ENCODE results near the gene ADAP1. TPM values are rescaled to one million over a fixed set of nuclear protein-coding genes. Genes with fewer than 3 reads are reported as not detected.

Gene ADAP1
- total and polyA plus RNA-seq, 12 donors: 2.3 to 14.9 (median 9.7) TPM

GRCh38 chr7:958221-959200 lies 4.0 kb upstream of the ADAP1 start:
- ATAC-seq: no peak
- no peak for DNase-seq
- no peak overlapping the region for H3K27ac ChIP-seq
- no peaks in the 10 kb centered on the region for H3K9me3 ChIP-seq
- TF ChIP-seq, protein P1, sequence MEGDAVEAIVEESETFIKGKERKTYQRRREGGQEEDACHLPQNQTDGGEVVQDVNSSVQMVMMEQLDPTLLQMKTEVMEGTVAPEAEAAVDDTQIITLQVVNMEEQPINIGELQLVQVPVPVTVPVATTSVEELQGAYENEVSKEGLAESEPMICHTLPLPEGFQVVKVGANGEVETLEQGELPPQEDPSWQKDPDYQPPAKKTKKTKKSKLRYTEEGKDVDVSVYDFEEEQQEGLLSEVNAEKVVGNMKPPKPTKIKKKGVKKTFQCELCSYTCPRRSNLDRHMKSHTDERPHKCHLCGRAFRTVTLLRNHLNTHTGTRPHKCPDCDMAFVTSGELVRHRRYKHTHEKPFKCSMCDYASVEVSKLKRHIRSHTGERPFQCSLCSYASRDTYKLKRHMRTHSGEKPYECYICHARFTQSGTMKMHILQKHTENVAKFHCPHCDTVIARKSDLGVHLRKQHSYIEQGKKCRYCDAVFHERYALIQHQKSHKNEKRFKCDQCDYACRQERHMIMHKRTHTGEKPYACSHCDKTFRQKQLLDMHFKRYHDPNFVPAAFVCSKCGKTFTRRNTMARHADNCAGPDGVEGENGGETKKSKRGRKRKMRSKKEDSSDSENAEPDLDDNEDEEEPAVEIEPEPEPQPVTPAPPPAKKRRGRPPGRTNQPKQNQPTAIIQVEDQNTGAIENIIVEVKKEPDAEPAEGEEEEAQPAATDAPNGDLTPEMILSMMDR (IDR thresholded peaks at IDR 0.05): no peak
- intact Hi-C loops (cut with DNase I): no loop called here
- peaks cover under 1 to 46% (median 8%) of the 10 kb centered on the region in 9 donors for H3K4me1 ChIP-seq
- peaks cover 0 to 16% (median 8%) of the 10 kb centered on the region in 7 donors for H3K27me3 ChIP-seq
- H3K36me3 ChIP-seq: no peaks in the 10 kb centered on the region
- no peak overlapping the region for H3K4me3 ChIP-seq
- 83 to 86% methylated on average over 36 of the region's 36 CpGs for WGBS, 2 donors

DNA sequence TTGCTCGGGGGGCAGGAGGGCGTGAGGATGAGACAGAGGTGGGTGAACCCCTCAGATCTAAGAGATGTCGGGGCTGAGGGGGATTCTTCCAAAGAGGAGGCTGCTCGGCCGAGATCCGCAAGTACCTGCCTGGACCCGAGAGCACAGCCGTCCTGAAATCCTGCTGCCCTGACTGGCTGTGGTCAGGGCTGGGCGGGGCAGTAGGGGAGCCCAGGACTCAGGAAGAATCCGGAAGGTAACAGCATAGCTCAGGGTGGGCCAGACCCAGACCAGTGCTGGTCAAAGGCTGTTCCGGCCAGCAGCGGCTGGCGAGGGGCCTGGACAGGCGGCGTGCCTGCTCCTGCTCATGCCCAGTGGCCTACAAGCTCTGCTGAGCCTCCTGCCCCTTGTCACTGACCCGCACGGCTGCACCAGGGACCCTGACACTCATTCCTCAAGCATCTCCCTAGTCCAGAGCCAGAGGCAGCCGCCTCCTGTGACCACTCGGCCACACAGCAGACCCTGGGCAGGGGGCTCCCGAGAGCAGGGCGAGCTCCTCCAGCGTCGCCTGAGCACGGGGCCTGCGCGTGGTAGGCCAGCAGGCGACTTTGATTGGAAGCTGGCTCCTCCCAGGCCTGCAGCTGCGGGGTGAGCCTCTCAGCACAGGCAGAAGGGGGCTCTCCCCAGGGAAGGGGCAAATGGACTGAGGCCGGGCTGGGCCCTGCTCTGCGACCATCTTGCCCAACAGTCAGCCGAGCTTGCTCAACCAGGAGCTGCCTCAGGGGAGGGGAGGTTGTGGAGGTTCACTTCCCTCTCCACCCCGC lies 3.1 kb upstream of the ADAP1 start:
- Histone ChIP-seq H3K4me1 (peaks cover 4 to 48% (median 12%) of the 10 kb centered on the region in 9 donors), H3K27me3 (peaks cover 0 to 25% (median 14%) of the 10 kb centered on the region in 7 donors), H3K9me3 (no peaks in the 10 kb centered on the region), H3K36me3 (no peaks in the 10 kb centered on the region), H3K4me3 (no peak overlapping the region), H3K27ac (peak overlapping the region in 1 of 10 donors; percentile 26)
- TF ChIP-seq, protein P1 (IDR thresholded peaks at IDR 0.05): no peak
- peak in 1 of 8 donors; percentile 18 for ATAC-seq
- DNase-seq: peak in 1 of 2 donors; percentile 54
- intact Hi-C loops (cut with DNase I): no loop called here
- WGBS, 2 donors: 68 to 81% methylated on average over 32 of the region's 32 CpGs

DNA sequence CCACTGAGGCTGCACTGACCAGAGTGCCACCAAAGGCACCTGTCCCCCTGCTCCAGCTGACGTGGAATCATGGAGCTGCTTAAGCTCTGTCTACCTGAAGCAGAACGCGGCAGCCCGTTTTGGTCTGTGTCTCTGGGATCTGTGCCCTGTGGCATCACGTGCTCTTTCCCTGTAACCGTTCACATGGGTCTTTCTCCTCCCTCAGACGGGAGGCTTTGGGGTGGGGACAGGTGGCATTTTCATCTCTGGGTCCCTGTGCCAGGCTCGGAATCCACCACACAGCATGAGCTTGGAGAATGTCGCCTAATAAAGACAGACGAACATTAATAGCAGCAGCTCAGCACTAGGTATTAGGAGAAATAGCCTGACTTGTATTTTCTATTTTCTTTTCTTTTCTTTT lies 1.6 kb upstream of the ADAP1 start:
- Histone ChIP-seq H3K36me3 (no peaks in the 10 kb centered on the region), H3K4me3 (no peak overlapping the region), H3K4me1 (peaks cover 4 to 48% (median 12%) of the 10 kb centered on the region in 9 donors), H3K27me3 (peaks cover 0 to 34% (median 22%) of the 10 kb centered on the region in 7 donors), H3K27ac (no peak overlapping the region), H3K9me3 (no peaks in the 10 kb centered on the region)
- ATAC-seq (no peak), DNase-seq (no peak)
- intact Hi-C loops (cut with DNase I): no loop called here
- TF ChIP-seq, protein P1 (IDR thresholded peaks at IDR 0.05): no peak
- 88 to 92% methylated on average over 10 of the region's 10 CpGs for WGBS, 2 donors

Data from heart right ventricle (tissue), 16 donors.